GM21526 (cell line): ENCODE results near the gene RNF224.
"Not testable (repeated sequence)": the region's sequence is repeated elsewhere in the genome, so short reads cannot be mapped to it uniquely, and the experiment has no call there.

Experiments used
- ATAC-seq: cut with Tn5 transposase; IDR thresholded peaks from one replicate; pipeline ENCODE4 v1.9.1; 2021; ENCODE audit warnings: moderate library complexity; ENCODE audit not compliant: unreplicated experiment, low FRiP score

RNF224 gene

GRCh38 chr9:137236936-137237421 is 9.7 kb downstream of the RNF224 start:
- no peak for ATAC-seq

GRCh38 chr9:137237759-137238726 is 10.7 kb downstream of the RNF224 start:
- no peak for ATAC-seq

GRCh38 chr9:137239541-137240200 is 12.4 kb downstream of the RNF224 start:
- not testable (repeated sequence) for ATAC-seq

GRCh38 chr9:137240318-137240840 is 13.1 kb downstream of the RNF224 start:
- peak; percentile 22 for ATAC-seq

GRCh38 chr9:137240841-137241489 is 13.7 kb downstream of the RNF224 start, which contains the start of gene TUBB4B:
Gene TUBB4B (plus strand): TSS chr9:137241287. CDS start chr9:137241361, 74 bp downstream.
- ATAC-seq, result peak; percentile 63

GRCh38 chr9:137241490-137242268 is 14.4 kb downstream of the RNF224 start:
- ATAC-seq, result peak; percentile 0

- no peak for ATAC-seq
Measured at GRCh38 chr9:137242269-137243203, 15.2 kb downstream of the RNF224 start.

GRCh38 chr9:137243266-137243625 is 15.9 kb downstream of the RNF224 start:
- ATAC-seq, result not testable (repeated sequence)

- no peak for ATAC-seq
Measured at GRCh38 chr9:137243626-137244485, 16.6 kb downstream of the RNF224 start.

GRCh38 chr9:137244486-137245449 is 17.5 kb downstream of the RNF224 start:
- no peak for ATAC-seq

GRCh38 chr9:137245450-137246421 is 18.4 kb downstream of the RNF224 start:
- no peak for ATAC-seq

- ATAC-seq, result no peak
Measured at GRCh38 chr9:137247135-137247915, 20.0 kb downstream of the RNF224 start.

GRCh38 chr9:137247916-137248175 is 20.5 kb downstream of the RNF224 start:
- no peak for ATAC-seq

- ATAC-seq, result no peak
Measured at GRCh38 chr9:137250329-137251193, 23.3 kb downstream of the RNF224 start.
